Osteoblast (primary cell): ENCODE results near the gene VANGL2. TPM values are rescaled to one million over a fixed set of nuclear protein-coding genes. Genes with fewer than 3 reads are reported as not detected.

ENCODE experiments used
- DNase-seq: peaks from one replicate; pipeline ENCODE4 v3.0.0; 2011; ENCODE audit warnings: low spot score, mixed read lengths; ENCODE audit not compliant: insufficient read length; ENCODE audit errors: missing footprints
- H2AFZ ChIP-seq: 2 replicates; pipeline ENCODE4 v1.6.0; 2011; ENCODE audit warnings: mild to moderate bottlenecking, low read length
- H3K27ac ChIP-seq: 2 replicates; pipeline ENCODE4 v1.5.1; 2011; ENCODE audit warnings: mild to moderate bottlenecking, low read depth, low read length, moderate library complexity
- H3K27me3 ChIP-seq: 2 replicates; pipeline ENCODE4 v1.6.0; 2012; ENCODE audit warnings: mild to moderate bottlenecking, control low read depth, inconsistent platforms, low read length, moderate library complexity; ENCODE audit not compliant: insufficient read depth
- H3K36me3 ChIP-seq: 2 replicates; pipeline ENCODE4 v1.5.1; 2011; ENCODE audit warnings: mild to moderate bottlenecking, low read length, control low read depth, moderate library complexity; ENCODE audit not compliant: insufficient read depth
- H3K4me1 ChIP-seq: 2 replicates; pipeline ENCODE4 v1.5.1; 2011; ENCODE audit warnings: mild to moderate bottlenecking, low read length, control low read depth, moderate library complexity; ENCODE audit not compliant: insufficient read depth
- H3K4me2 ChIP-seq: 2 replicates; pipeline ENCODE4 v1.6.0; 2011; ENCODE audit warnings: mild to moderate bottlenecking, low read length; ENCODE audit not compliant: insufficient read depth
- H3K4me3 ChIP-seq: fragments of 200-600 bp; sonication (generic); 3 replicates; pipeline ENCODE4 v1.5.1; 2012; ENCODE audit warnings: mild to moderate bottlenecking, low read length, inconsistent platforms; ENCODE audit not compliant: insufficient read depth
- H3K79me2 ChIP-seq: 2 replicates; pipeline ENCODE4 v1.6.0; 2012; ENCODE audit warnings: mild to moderate bottlenecking, low read length, control low read depth, inconsistent platforms; ENCODE audit not compliant: insufficient read depth
- H3K9me3 ChIP-seq: 2 replicates; pipeline ENCODE4 v1.5.1; 2011; ENCODE audit warnings: low read depth, low read length, control low read depth
- H4K20me1 ChIP-seq: 2 replicates; pipeline ENCODE4 v1.6.0; 2012; ENCODE audit warnings: mild to moderate bottlenecking, low read length, control low read depth; ENCODE audit not compliant: insufficient read depth
- CTCF ChIP-seq: IDR thresholded peaks from 2 replicates; pipeline ENCODE4 v1.5.1; 2011; ENCODE audit warnings: mild to moderate bottlenecking, low read depth, low read length, moderate library complexity; ENCODE audit errors: extremely low read depth
- total RNA-seq: library from RNA; depleted of rRNA; stranded (reverse); fragments of >200 nt; gene quantifications from 2 replicates; pipeline ENCODE4 v1.2.3, GENCODE V29; 2012

The VANGL2 gene
- total RNA-seq, 1 donor: not detected

- Histone ChIP-seq H3K27ac (no peak overlapping the region), H3K4me2 (no peak overlapping the region), H3K36me3 (peaks cover 37% of the 10 kb centered on the region), H3K4me3 (no peak overlapping the region), H3K9me3 (no peaks in the 10 kb centered on the region), H3K4me1 (no peaks in the 10 kb centered on the region), H4K20me1 (peaks cover 4% of the 10 kb centered on the region), H2AFZ (no peak overlapping the region), H3K27me3 (no peaks in the 10 kb centered on the region), H3K79me2 (no peaks in the 10 kb centered on the region)
- DNase-seq: no peak
- TF ChIP-seq CTCF: no peak
These were observed 40.1 kb upstream of the VANGL2 start for GRCh38 chr1:160360227-160360695.

- H3K9me3 ChIP-seq: no peaks in the 10 kb centered on the region
- H3K36me3 ChIP-seq: peaks cover 28% of the 10 kb centered on the region
- H3K4me3 ChIP-seq: no peak overlapping the region
- no peaks in the 10 kb centered on the region for H3K27me3 ChIP-seq
- H3K4me2 ChIP-seq: no peak overlapping the region
- H2AFZ ChIP-seq: no peak overlapping the region
- no peaks in the 10 kb centered on the region for H3K79me2 ChIP-seq
- H3K4me1 ChIP-seq: no peaks in the 10 kb centered on the region
- no peak for DNase-seq
- no peak for TF ChIP-seq CTCF
- no peak overlapping the region for H3K27ac ChIP-seq
- peaks cover 4% of the 10 kb centered on the region for H4K20me1 ChIP-seq
These were observed 39.2 kb upstream of the VANGL2 start for GRCh38 chr1:160361199-160361598.

GRCh38 chr1:160361814-160362167 is 38.6 kb upstream of the VANGL2 start:
- Histone ChIP-seq H3K4me2 (no peak overlapping the region), H3K36me3 (peaks cover 22% of the 10 kb centered on the region), H3K27ac (no peak overlapping the region), H4K20me1 (peaks cover 4% of the 10 kb centered on the region), H3K4me1 (no peaks in the 10 kb centered on the region), H2AFZ (no peak overlapping the region), H3K4me3 (no peak overlapping the region), H3K27me3 (no peaks in the 10 kb centered on the region), H3K79me2 (no peaks in the 10 kb centered on the region), H3K9me3 (no peaks in the 10 kb centered on the region)
- DNase-seq: no peak
- no peak for TF ChIP-seq CTCF

GRCh38 chr1:160362168-160362957 is 38.0 kb upstream of the VANGL2 start:
- no peak overlapping the region for H2AFZ ChIP-seq
- H3K27me3 ChIP-seq: no peaks in the 10 kb centered on the region
- no peaks in the 10 kb centered on the region for H3K79me2 ChIP-seq
- TF ChIP-seq CTCF: no peak
- no peak for DNase-seq
- no peak overlapping the region for H3K27ac ChIP-seq
- no peaks in the 10 kb centered on the region for H3K4me1 ChIP-seq
- no peak overlapping the region for H3K4me2 ChIP-seq
- H3K4me3 ChIP-seq: no peak overlapping the region
- peaks cover 4% of the 10 kb centered on the region for H4K20me1 ChIP-seq
- peaks cover 20% of the 10 kb centered on the region for H3K36me3 ChIP-seq
- H3K9me3 ChIP-seq: no peaks in the 10 kb centered on the region
